Measurements from ENCODE around the gene APLF.
"Not testable (repeated sequence)": the region's sequence is repeated elsewhere in the genome, so short reads cannot be mapped to it uniquely, and the experiment has no call there.

APLF gene

GRCh38 chr2:68588589-68588988 lies 121.2 kb downstream of the APLF start:
- no peak for DNase-seq (ENCODE audit: low read depth)

GRCh38 chr2:68589963-68590362 lies 122.6 kb downstream of the APLF start:
- DNase-seq (ENCODE audit: low read depth): no peak

DNA sequence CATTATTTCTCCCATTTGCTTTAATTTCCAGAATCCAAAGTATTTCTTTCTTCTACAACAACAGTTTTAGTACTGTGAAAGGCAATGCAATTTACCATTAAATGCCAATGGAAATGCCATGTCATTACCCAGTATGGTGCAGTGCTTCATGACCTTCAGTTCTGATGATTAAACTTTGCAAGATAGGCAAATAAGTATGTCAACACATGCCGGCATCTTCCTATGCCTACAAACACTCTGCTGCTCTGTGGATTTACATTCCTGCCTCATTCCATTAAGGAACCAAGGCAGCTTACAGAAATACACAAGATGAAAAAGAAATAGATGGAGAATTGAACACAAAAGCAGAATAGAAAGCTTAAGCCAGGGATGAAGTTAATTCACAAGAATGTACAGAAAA lies 123.3 kb downstream of the APLF start:
- DNase-seq (ENCODE audit: low read depth): no peak

DNA sequence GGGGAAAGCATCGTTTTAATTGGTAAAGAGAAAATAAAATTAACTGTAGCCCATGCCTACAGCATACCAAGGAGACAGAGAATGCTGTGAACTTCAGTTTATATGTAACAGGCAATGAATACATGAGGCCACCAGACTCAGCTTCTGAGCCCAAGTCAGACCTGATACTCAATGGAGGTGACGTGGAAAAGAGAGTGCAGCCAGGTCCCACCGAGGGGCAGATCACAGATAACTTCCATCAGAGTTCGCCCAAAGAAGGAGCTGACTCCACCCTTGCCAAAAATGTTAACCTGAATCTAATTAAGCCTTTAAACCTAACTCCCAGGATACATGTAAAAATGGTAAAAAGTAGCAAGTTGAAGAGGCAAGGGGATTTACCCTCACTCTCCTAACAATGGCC lies 123.8 kb downstream of the APLF start:
- no peak for DNase-seq (ENCODE audit: low read depth)

DNA sequence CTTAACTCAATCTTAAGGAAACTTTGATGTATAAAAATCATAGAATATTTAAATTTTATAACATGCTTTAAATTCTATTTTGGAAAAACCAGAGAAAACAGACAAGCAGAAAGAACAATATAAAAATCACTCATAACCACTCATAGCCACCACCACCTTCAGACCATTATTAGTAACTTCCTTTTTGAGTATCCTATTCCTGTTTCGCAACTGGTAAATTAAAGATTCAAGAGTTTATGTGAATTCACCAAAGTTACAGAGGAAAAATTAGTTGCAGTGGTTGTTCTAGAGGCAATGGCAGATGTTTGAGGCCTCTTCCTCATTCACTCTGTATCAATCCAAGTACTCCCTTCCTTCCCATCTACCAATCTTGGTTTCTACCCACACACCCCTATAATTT lies 126.7 kb downstream of the APLF start:
- DNase-seq (ENCODE audit: low read depth): no peak

DNA sequence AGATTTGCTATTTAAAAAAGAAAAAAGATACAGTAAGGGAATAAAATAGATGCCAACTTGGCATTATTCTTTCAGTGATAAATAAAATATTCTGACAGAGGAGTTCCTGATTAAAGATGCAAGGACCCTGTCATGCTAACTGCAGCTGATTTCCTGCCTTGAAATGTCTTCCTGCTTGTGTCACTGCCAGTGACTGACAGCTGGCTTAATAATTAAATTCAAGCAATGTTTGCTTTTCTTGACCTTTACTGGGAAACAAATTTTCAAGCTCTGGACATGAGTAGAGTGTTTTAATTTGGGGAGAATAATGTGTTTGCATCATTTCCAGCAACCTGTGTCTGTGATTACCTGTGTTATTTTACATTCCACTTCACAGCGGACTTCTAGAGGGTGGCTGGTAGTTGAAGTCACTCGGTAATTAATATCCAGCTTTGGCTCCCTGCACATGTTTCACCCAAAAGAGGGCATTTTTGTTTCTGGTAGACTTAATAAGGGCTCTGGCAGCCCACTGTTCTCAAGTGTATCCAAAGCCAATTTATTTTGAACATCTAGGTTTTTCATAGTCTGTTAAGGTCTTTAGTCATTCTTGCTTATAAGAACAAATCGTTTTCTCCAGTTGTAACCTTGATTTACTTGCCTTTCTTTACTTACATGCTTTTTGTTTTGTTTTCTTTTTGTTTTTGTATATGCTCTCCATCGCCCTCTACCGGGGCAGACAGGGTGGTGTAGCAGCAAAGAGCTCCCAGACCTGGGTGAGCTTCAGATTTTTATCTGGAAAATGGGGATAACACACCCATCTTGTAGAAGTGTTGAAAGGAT lies 127.5 kb downstream of the APLF start:
- peak; percentile 23 for DNase-seq (ENCODE audit: low read depth)

DNA sequence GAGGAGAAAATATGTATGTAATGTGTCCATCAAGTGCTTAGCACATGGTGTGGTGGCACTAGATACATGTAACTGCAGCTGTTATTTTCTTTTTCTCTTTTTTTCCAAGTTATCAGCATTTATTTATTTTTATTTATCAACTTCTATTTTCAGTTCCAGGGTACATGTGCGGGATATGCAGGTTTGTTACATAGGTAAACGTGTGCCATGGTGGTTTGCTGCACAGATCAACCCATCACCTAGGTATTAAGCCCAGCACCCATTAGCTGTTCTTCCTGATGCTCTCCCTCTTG lies 128.1 kb downstream of the APLF start:
- DNase-seq (ENCODE audit: low read depth): not testable (repeated sequence)

DNA sequence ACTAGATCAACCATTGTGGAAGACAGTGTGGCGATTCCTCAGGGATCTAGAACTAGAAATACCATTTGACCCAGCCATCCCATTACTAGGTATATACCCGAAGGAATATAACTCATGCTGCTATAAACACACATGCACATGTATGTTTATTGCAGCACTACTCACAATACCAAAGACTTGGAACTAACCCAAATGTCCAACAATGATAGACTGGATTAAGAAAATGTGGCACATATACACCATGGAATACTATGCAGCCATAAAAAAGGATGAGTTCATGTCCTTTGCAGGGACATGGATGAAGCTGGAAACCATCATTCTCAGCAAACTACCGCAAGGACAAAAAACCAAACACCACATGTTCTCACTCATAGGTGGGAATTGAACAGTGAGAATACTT lies 133.1 kb downstream of the APLF start:
- not testable (repeated sequence) for DNase-seq (ENCODE audit: low read depth)

GRCh38 chr2:68603059-68603458 lies 135.7 kb downstream of the APLF start:
- DNase-seq (ENCODE audit: low read depth): no peak

DNA sequence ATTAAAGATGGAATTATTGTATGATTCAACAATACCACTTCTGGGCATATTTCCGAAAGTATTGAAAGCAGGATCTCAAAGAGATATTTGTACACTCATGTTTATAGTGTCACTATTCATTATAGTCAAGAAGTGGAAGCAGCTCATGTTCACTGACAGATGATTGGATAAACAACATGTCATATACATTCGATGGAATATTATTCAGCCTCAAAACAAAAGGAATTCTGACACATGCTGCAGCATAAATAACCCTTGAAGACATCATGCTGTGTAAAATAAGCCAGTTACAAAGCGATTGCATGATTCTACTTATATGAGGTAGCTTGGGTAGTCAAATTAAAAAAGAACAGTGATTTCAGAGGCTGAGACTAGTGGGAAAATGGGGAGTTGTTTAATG lies 136.7 kb downstream of the APLF start:
- DNase-seq (ENCODE audit: low read depth): no peak

- DNase-seq (ENCODE audit: low read depth): no peak
Measured at GRCh38 chr2:68605939-68606338, 138.6 kb downstream of the APLF start.

- DNase-seq (ENCODE audit: low read depth): no peak
Measured at GRCh38 chr2:68606759-68607158, 139.4 kb downstream of the APLF start.

DNA sequence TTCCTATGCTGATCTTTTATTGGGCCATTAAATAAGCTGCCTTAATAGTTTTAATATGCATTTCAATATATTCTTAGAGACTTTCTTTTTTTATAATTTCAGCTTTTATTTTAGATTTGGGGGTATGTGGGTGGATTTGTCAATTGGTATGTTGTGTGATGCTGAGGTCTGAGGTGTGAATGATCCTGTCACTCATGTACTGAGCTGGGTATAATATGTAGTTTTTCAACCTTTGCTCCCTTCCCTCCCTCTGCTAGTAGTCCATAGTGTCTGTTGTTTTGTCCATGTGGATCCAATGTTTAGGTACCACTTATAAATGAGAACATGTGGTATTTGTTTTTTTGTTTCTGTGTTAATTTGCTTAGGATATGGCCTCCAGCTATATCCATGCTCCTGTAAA lies 140.5 kb downstream of the APLF start:
- no peak for DNase-seq (ENCODE audit: low read depth)

DNA sequence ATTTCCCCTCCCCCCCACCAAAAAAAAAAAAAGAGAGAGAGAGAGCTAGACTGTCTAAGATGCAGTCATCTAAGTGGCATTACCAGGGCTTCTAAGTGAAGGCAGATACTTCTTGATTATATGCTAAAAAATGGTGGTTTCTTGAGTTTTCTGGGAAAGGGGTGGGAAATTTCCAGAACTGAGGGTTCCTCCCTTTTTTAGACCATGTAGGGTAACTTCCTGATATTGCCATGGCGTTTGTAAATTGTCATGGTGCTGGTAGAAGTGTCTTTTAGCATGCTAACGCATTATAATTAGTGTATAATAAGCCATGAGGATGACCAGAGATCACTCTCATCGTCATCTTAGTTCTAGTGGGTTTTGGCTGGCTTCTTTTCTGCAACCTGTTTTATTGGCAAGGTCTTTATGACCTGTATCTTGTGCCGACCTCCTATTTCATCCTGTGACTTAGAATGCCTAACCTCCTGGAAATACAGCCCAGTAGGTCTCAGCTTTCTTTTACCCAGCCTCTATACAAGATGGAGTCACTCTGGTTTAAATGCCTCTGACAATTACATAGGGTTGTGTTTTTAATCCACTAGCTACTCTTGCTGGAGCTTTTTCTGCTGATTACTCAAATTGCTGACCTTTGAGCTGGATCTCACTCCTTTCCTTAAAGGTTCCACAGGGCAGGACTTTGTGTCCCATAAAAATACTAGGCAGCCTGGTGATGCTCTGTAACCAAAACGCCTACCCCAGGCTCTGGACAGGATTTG lies 145.6 kb downstream of the APLF start:
- no peak for DNase-seq (ENCODE audit: low read depth)

DNA sequence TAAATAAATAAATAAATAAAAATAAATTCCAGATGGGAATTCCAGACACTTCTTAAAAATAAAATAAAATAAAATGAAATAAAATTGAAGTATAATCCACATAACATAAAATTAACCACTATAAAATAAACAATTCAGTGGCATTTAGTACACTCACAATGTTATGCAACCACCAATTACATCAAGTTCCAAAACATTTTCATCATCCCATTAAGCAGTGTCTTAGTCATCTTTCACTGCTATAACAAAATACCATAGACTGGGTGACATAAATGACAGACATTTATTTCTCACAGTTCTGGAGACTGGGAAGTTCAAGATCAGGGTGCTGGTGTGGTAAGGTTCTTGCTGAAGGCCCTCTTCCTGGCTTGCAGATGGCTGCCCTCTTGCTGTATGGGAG lies 153.4 kb downstream of the APLF start:
- no peak for DNase-seq (ENCODE audit: low read depth)

- no peak for DNase-seq (ENCODE audit: low read depth)
Measured at GRCh38 chr2:68623820-68624219, 156.4 kb downstream of the APLF start.

DNA sequence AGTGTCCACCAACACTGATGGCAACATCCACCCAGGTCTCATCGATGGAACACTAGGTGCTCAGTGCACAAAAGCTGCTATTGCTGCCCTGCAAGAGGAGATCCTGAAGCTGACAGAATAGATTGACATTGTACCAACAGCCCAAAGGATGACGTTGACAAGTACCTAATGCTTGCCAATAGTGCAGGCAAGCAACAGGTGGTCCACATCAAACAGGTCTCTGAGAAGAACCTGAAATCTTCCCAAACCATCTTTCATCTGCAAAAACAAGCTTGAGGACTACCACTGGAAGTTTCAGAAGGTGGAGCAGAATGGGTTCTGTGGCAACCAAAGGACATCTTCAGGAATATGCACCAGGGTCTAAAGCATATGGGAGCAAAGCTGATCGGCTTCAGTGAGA lies 160.2 kb downstream of the APLF start:
- no peak for DNase-seq (ENCODE audit: low read depth)
